ENCODE results near the gene C12orf57. TPM values are rescaled to one million over a fixed set of nuclear protein-coding genes. Genes with fewer than 3 reads are reported as not detected.

Gene C12orf57
- total and polyA plus RNA-seq, 9 of the 15 experiments (the other 6 are each of a cell fraction or from before 2014, with no cell fraction given): 26.7 to 191 (median 107) TPM

- TF ChIP-seq RBM34 (IDR thresholded peaks at IDR 0.05; ENCODE audit: borderline replicate concordance, insufficient read depth, low read length) (no peak), HDAC1 (IDR thresholded peaks at IDR 0.05) (0 out of 4 replicates have a peak, but pooled peaks of 1 of the 2 experiments have one; percentile 9), MTA1 (IDR thresholded peaks at IDR 0.05; ENCODE audit: borderline replicate concordance) (no peak), ARHGAP35 (IDR thresholded peaks at IDR 0.05; ENCODE audit: partially characterized antibody) (no peak), TRIM28 (IDR thresholded peaks at IDR 0.05) (no peak), SIX5 (IDR thresholded peaks at IDR 0.05; ENCODE audit: borderline replicate concordance in 1 of 2, insufficient read depth in 1 of 2, low read depth in 1 of 2, low read length in 2 of 2) (no peak), SNRNP70 (optimal IDR thresholded peaks at IDR 0.05; ENCODE audit: low read depth, low read length) (no peak), C11orf30 (IDR thresholded peaks at IDR 0.05; ENCODE audit: low read depth) (no peak), PBX2 (CRISPR knock-in tag; IDR thresholded peaks at IDR 0.05; ENCODE audit: low read depth) (no peak), PBX2 (tag; conservative IDR thresholded peaks at IDR 0.05; ENCODE audit: low read depth) (no peak), ZNF407 (IDR thresholded peaks at IDR 0.05; ENCODE audit: low read depth) (no peak), ATF7 (IDR thresholded peaks at IDR 0.05) (no peak), MCM7 (IDR thresholded peaks at IDR 0.05) (no peak)
These were observed 21.3 kb downstream of the C12orf57 start (continued) for GRCh38 chr12:6965026-6965661.
